ENCODE data around the gene FAM210A.
"Not testable (repeated sequence)": the region's sequence is repeated elsewhere in the genome, so short reads cannot be mapped to it uniquely, and the experiment has no call there.

Gene FAM210A

DNA sequence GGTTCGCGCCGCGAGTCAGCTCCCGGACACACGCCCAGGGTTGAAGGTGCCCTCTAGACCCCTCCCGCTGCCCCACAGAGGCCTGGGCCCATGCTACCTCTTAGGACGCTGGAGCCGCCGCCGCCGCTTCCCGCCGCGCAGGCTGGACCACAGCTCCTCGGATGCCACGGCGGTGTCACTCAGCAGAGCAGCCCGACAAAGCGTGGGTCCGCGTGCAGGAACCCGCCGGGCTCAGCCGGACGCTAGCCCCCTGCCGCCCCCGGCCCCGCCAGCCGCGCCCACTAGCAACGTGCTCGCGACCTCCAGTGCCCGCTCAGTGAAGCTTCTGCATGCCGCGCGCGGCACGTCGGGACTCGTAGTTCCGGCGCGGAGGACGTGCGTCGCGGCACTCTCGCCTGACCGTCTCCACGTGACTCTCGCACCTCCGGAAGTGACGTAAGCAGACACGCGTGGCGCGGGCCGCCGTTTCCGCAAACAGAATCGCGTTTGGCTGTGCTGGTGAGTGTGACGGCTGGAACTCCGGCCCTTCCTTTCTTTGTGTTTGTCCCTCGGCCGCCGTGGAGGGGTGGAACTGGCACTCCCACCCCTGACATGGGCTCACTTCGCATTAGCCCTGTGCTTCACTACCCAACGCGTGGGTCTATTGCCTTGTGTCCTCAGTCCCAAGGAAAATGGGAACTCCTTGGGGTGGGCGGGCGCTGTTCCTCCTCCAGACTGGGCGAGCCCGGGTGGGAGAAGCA is at the start of gene FAM210A, which contains the start of gene RNMT:
Gene FAM210A, minus strand, starts transcription at position 327 of the 740 bp plus-strand sequence. CDS start 44,481 bp downstream, outside the sequence.
Gene RNMT, plus strand, starts transcription at position 442 of the 740 bp plus-strand sequence. CDS start 4,845 bp downstream, outside the sequence.
- peak; percentile 97 for DNase-seq

- no peak for DNase-seq
These were observed 48.7 kb upstream of the FAM210A start for GRCh38 chr18:13775058-13775457.

DNA sequence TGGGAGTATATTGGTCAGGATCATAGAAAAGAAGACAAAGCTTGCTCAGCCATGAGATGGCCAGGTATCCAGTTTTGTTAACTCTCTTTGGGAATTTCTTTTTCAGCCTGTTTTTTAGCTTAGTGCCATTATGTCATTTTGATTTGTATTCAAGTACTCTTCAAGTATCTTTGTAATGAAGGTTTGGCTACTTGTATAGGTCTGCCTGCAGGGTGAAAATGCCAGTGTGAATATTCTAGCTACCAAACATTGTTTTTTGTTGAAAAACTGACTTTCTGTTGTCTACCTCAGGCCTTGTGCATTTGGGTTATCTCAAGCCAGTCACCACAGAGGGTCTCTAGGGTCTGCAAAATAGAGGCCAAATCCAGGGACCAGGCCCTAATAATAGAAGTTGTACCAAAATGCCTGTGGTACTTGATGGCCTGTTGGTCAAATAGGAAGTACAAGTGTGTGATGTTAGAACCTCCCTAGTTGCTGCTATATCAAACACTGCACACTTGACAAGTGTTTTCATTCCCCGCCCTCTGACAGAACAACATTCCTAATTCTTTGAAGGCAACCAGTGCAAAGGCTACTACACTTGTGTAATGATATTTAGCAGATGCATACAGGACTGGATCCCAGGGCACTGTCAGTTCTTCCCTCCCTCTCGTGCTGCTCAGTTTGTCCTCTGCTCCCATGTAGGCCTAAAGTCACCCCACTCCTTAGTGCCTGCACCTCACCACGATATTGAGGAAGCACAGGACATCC is 36.5 kb upstream of the FAM210A start:
- DNase-seq, result no peak

- DNase-seq, result no peak
These were observed 33.7 kb upstream of the FAM210A start for GRCh38 chr18:13760047-13760446.

- DNase-seq, result no peak
These were observed 32.3 kb upstream of the FAM210A start for GRCh38 chr18:13758622-13759021.

DNA sequence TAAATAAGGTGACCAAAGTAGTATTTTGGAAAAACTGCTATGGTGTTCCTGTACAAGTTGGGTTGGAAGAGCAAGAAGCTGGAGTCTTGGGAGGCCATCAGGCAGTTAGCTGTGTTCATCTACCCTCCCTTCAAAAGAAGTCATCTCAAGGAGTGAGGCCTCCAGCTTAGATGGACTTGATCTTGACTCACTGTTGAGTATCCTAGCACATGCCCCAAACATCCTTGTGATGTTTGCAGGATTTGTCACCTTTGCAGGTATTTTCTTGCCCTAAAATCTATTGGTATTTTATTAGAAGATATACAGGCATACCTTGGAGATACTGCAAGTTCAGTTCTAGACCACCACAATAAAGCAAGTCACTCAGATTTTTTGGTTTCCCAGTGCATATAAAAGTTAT is 30.3 kb upstream of the FAM210A start:
- DNase-seq, result no peak

- no peak for DNase-seq
These were observed 29.9 kb upstream of the FAM210A start for GRCh38 chr18:13756261-13756660.

DNA sequence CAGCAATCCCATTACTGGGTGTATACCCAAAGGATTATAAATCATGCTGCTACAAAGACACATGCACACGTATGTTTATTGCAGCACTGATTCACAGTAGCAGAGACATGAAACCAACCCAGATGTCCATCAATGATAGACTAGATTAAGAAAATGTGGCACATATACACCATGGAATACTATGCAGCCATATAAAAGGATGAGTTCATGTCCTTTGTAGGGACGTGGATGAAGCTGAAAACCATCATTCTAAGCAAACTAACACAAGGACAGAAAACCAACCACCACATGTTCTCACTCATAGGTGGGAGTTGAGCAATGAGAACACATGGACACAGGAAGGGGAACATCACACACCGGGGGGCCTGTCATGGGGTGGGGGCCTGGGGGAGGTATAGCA is 25.2 kb upstream of the FAM210A start:
- DNase-seq, result not testable (repeated sequence)

GRCh38 chr18:13746633-13747032 is 20.3 kb upstream of the FAM210A start:
- no peak for DNase-seq

DNA sequence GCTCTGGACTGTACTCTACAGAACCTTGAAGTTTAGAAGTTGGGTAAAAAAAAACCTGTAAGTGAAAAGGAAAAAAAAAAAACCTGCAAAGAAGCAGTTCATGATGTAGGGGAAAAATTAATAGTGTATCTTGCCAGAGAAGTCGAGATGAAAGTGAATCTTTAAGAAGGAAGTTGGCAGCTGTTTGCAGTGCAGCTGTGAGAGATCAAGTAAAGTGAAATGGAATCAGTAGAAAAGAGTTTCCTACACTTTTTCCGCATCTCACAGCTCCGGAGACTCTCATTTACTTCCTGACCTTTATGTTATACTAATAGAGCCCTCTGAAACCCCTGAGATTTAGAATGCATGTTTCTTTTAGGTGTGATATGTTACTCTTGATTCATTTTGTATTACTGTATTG is 19.3 kb upstream of the FAM210A start:
- DNase-seq, result no peak

GRCh38 chr18:13735681-13736080 is 9.3 kb upstream of the FAM210A start:
- no peak for DNase-seq

DNA sequence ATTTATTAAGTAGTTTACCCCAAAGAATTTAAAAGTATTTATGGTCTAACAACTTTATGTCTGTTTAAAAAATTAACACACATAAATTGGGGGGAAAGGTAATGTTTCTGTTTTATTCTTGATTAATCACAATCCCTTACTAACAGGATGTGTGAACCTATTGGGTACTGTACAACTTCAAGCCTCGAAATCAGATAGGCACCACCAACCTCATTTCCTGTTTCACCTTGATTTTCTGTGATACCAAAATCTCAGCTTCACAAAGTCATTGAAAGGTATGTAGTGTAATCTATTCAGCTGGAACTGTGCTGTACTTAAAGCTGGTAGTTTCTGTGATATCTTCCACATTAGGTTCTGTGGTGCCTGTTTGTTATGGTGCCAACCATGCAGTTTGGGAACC is 4.1 kb upstream of the FAM210A start:
- DNase-seq, result no peak

GRCh38 chr18:13726972-13727331 is 594 bp upstream of the FAM210A start:
- DNase-seq, result peak; percentile 43

GRCh38 chr18:13725566-13726231 is 659 bp downstream of the FAM210A start:
- no peak for DNase-seq

DNA sequence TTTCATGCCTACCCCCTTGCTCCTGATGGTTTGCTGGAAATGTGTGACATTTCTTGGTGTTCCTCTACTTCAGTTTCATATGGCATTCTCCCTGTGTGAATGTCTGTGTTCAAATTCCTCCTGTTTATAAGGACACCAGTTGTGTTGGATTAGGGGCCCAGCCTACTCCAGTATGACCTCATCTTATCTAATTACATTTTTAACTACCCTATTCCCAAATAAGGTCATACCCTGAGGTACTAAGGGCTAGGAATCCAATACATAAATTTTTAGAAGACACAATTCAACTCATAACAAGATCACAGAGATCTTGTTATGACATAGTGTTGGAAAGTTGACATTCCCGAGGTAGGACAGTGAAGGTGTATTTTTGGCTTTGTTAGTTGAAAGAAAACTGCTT is 5.5 kb downstream of the FAM210A start:
- DNase-seq, result no peak

DNA sequence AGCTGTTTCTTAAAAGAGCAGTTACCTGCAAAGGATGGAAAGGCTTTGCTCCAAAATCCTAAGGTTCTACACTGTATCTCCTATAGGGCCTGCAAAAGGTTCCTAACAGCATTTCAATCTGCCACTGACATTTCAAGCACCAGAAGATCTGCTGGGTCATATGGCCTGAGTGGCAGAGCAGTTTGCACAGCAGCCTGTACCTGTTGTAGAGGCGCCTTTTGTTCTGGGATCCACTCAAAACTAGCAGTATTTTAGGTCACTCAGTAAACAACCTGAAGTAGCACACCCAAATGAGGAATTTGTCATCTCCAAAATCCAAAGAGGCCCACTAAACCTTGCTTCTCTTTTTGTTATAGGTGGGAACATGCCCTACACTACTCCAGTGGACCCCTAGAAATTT is 6.2 kb downstream of the FAM210A start:
- DNase-seq, result no peak

DNA sequence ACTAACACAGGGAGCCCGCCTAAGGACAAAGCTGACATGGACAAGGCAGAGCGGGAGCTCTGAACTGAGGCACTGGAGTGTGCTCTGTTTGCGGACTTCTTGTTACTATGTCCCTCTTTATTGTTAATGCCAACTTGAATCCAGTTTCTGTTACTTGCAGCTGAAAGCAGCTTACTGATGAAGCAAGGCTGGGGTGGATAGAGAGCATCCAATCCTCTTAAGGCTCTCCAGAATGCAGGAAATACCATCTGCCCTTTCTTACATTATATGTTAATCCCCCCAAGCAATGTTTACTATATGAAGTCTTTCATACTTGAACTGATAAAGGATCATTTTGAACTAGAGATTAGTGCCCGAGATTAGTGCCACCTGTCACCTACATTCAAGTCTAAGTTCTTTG is 9.4 kb downstream of the FAM210A start:
- no peak for DNase-seq

DNA sequence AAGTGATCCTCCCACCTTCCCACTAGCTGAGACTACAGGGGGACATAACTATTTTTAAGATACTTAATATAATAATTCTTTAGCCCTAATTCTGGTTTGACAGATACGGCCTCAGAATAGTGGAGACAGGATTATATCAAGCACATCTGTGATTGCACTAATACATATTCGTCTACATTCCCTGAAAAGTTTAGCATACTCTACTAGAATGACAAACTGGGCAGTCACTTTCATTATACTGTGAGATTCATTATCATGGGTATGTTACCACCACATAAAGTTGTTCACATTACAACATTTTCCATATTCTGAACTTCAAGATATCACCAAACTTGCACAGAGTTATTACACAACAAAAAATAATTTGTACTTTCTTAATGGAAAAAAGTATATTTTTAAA is 11.0 kb downstream of the FAM210A start:
- no peak for DNase-seq

- no peak for DNase-seq
These were observed 12.8 kb downstream of the FAM210A start for GRCh38 chr18:13713455-13714055.

DNA sequence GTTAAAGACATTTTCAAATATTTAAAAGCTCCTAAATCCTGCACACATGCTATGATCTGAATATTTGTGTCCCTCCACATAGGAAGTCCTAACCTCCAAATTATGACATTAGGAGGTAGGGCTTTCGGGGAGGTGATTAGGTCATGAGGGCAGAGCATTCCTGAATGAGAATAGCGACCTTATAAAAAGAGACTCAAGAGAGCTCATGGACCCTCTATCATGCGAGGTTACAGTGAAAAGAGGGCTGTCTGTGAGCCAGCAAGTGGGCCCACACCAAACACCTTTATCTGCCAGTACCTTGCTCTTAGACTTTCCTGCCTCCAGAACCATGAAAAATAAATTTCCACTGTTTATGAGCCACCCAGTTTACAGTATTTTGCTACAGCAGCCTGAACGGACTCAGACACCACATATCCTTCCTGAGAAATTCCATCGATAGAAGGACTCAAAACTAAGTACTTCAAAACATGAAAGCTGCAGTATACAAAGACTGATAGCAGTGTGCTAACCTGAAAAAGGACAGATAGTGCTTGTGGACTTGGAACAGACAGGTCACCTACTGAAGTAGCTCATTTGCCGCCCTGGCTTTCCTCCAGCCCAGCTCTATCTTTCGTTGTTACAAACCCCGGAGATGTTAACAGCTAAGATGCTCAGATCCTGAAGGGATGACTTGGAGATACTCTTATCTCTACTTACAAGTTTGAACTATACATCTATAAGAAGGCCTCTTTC is 13.8 kb downstream of the FAM210A start:
- no peak for DNase-seq

GRCh38 chr18:13710414-13710831 is 15.9 kb downstream of the FAM210A start:
- no peak for DNase-seq

DNA sequence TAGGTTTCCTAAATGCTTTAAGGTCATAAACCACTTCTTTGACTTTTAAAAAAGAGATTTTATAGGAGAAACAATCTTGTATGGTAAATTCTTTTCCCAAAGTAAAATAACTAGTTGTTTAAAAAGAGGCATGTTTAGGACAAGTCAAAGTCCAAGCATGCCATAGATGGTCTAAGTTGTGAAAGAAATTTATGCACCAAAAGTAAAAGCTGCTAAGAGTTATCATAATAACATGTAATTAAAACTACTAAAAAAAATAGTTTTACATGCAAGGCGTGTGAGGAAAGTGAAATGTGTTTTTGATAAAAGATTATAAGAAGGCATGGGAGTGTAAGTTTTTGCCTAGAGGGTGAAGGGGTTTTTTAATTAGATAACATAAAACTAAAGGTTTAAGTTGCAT is 22.5 kb downstream of the FAM210A start:
- no peak for DNase-seq

DNA sequence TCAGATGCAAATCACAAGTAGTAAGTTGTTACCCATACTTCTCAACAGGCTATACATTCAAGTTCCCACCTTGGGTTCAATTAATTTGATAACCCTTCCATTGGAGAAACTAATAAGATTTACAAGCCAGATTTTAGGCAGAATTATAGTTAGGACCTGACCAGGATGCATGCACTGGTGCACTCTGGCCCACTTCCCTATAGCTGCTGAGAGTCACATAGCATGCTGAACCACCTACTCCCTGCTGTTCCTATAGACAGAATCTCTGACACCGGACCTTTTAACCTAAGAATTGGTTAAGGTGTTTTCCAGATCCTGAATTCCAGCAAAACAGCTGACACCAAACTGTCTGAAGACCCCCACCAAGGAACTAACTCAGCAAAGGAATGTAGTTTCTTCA is 26.2 kb downstream of the FAM210A start:
- DNase-seq, result no peak

Measured in NCI-H345 (cell line).